Esophagus muscularis mucosa (tissue), 3 donors: ENCODE measurements around the gene KCNB1.

Source experiments
- POLR2AphosphoS5 ChIP-seq, 2 donors: sonication (generic); formaldehyde crosslinking; IDR thresholded peaks; one replicate each; pipeline ENCODE4 v1.6.1; 2017; ENCODE audit warnings: antibody characterized with exemption in 2 of 2
- TF ChIP-seq, protein P1 (sequence below), 3 experiments: fragments of 200-600 bp in 2 of 3; fragments of 450-650 bp in 1 of 3; sonication (generic) in 2 of 3; IDR thresholded peaks; one replicate each; pipeline ENCODE4 v1.5.1; 2017 to 2019; ENCODE audit warnings: antibody characterized with exemption in 3 of 3, mild to moderate bottlenecking in 2 of 3, moderate library complexity in 1 of 3

DNA sequence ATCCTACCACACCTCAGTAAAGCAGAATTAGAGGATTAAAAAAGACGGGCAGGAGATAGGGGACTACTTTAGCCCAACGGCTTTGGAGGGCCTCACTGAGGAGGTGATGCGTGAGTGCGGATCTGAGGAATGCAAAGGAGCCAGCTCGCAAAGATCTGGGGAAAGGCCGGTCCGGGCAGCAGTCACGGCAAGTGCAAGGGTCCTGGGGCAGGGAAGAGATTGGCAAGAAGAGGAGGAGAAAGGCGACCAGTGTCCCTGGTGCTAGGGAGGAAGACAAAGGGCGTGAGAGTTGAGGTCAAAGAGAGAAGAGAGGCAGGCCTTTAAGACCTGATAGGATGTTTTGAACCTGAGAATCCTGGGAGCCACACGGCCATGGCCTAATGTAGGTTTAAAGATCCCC is 86.8 kb downstream of the KCNB1 start:
- TF ChIP-seq, protein P1, sequence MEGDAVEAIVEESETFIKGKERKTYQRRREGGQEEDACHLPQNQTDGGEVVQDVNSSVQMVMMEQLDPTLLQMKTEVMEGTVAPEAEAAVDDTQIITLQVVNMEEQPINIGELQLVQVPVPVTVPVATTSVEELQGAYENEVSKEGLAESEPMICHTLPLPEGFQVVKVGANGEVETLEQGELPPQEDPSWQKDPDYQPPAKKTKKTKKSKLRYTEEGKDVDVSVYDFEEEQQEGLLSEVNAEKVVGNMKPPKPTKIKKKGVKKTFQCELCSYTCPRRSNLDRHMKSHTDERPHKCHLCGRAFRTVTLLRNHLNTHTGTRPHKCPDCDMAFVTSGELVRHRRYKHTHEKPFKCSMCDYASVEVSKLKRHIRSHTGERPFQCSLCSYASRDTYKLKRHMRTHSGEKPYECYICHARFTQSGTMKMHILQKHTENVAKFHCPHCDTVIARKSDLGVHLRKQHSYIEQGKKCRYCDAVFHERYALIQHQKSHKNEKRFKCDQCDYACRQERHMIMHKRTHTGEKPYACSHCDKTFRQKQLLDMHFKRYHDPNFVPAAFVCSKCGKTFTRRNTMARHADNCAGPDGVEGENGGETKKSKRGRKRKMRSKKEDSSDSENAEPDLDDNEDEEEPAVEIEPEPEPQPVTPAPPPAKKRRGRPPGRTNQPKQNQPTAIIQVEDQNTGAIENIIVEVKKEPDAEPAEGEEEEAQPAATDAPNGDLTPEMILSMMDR (IDR thresholded peaks at IDR 0.05), result no peak
- TF ChIP-seq POLR2AphosphoS5 (IDR thresholded peaks at IDR 0.05), result no peak
